GM12878 (cell line): ENCODE results near the gene IRF1. TPM values are rescaled to one million over a fixed set of nuclear protein-coding genes. Genes with fewer than 3 reads are reported as not detected.

Experiments used
- ATAC-seq: fragments of 200-7000 bp; cut with Tn5 transposase; 3 replicates; pipeline ENCODE4 v1.9.1; 2020; ENCODE audit warnings: mild to moderate bottlenecking, moderate library complexity
- BruUV-seq: library from RNA; stranded (reverse); fragments of 400-500 nt; replicated peaks from 2 replicates; lab custom pipeline; 2021; lab: Mats Ljungman, UMichigan
- CTCF ChIA-PET: fragments of 300-600 bp; sonication (Branson Sonifier 250); formaldehyde crosslinking; extraction: SDS; loops from one replicate; lab custom pipeline; 2021; ENCODE audit warnings: inconsistent platforms; lab: Yijun Ruan, JAX
- POLR2A ChIA-PET: fragments of 350-600 bp; formaldehyde crosslinking; extraction: SDS; loops from one replicate; lab custom pipeline; 2021; ENCODE audit warnings: inconsistent platforms; lab: Charles Lee
- RAD21 ChIA-PET: fragments of 300-600 bp; sonication (Branson Sonifier 250); formaldehyde crosslinking; loops from one replicate; lab custom pipeline; 2023; ENCODE audit warnings: antibody characterized with exemption; ENCODE audit not compliant: unreplicated experiment; lab: Charles Lee
- SMC1A ChIA-PET: fragments of 300-600 bp; sonication (Branson Sonifier 250); formaldehyde crosslinking; loops from one replicate; lab custom pipeline; 2023; ENCODE audit not compliant: unreplicated experiment, uncharacterized antibody; lab: Charles Lee
- DNase-seq: peaks from one replicate; pipeline ENCODE4 v3.0.0-alpha.2; 2011; ENCODE audit warnings: low read depth, low spot score
- FAIRE-seq: peaks from 3 replicates; lab custom pipeline; 2011; peaks lifted over from hg19 to GRCh38; lab: Jason Lieb, UNC
- H2AFZ ChIP-seq: 2 replicates; pipeline ENCODE4 v1.6.0; 2011; ENCODE audit warnings: low read depth, low read length, control low read depth; ENCODE audit not compliant: control insufficient read depth
- H3K27ac ChIP-seq: 2 replicates; pipeline ENCODE4 v1.5.1; 2011; ENCODE audit warnings: control low read depth; ENCODE audit not compliant: control insufficient read depth, insufficient read depth
- H3K27me3 ChIP-seq, 2 experiments: replicated peaks in 1 of 2; 2 replicates each; pipeline versions ENCODE4 v1.6.0 to v1.6.1; 2011; ENCODE audit warnings: low read length in 1 of 2; ENCODE audit not compliant: control insufficient read depth in 2 of 2, insufficient read depth in 2 of 2
- H3K36me3 ChIP-seq, 2 experiments: 2 replicates each; pipeline ENCODE4 v1.5.1; 2011; ENCODE audit warnings: low read length in 1 of 2; ENCODE audit not compliant: control insufficient read depth in 2 of 2, insufficient read depth in 2 of 2
- H3K4me1 ChIP-seq: 2 replicates; pipeline ENCODE4 v1.6.1; 2011; ENCODE audit warnings: mild to moderate bottlenecking, low read length, moderate library complexity, mixed read lengths; ENCODE audit not compliant: control insufficient read depth, insufficient read depth
- H3K4me2 ChIP-seq: 2 replicates; pipeline ENCODE4 v1.6.0; 2011; ENCODE audit warnings: control low read depth; ENCODE audit not compliant: control insufficient read depth, insufficient read depth
- H3K4me3 ChIP-seq: fragments of 200-600 bp; sonication (generic); 2 replicates; pipeline ENCODE4 v1.5.1; 2016
- H3K79me2 ChIP-seq: 2 replicates; pipeline ENCODE4 v1.6.0; 2011; ENCODE audit warnings: low read length; ENCODE audit not compliant: control insufficient read depth, insufficient read depth
- H3K9ac ChIP-seq: 2 replicates; pipeline ENCODE4 v1.8.0; 2011; ENCODE audit warnings: low read length, control low read depth, mixed read lengths; ENCODE audit not compliant: control insufficient read depth, insufficient read depth
- H3K9me3 ChIP-seq: replicated peaks from 3 replicates; pipeline ENCODE4 v1.5.1; 2011; ENCODE audit warnings: mild to moderate bottlenecking, low read length; ENCODE audit not compliant: control insufficient read depth, insufficient read depth
- H4K20me1 ChIP-seq: 2 replicates; pipeline ENCODE4 v1.6.0; 2011; ENCODE audit not compliant: control insufficient read depth, insufficient read depth
- EED ChIP-seq: sonication (generic); IDR thresholded peaks from 2 replicates; pipeline ENCODE4 v1.6.1; 2016; ENCODE audit warnings: antibody characterized with exemption, low read depth
- JUND ChIP-seq: IDR thresholded peaks from 2 replicates; pipeline ENCODE4 v1.6.1; 2012; ENCODE audit warnings: low read depth, mild to moderate bottlenecking, low read length, improper control_type of control experiment, moderate library complexity
- PML ChIP-seq: IDR thresholded peaks from 2 replicates; pipeline ENCODE4 v1.6.1; 2012; ENCODE audit warnings: low read length, inconsistent platforms
- POLR2A ChIP-seq: IDR thresholded peaks from 2 replicates; pipeline ENCODE4 v1.6.1; 2011; ENCODE audit warnings: low read depth, mild to moderate bottlenecking, low read length
- POLR2AphosphoS2 ChIP-seq: IDR thresholded peaks from 2 replicates; pipeline ENCODE4 v1.6.1; 2011; ENCODE audit warnings: low read depth, mild to moderate bottlenecking, low read length, improper control_type of control experiment, moderate library complexity
- POLR2AphosphoS5 ChIP-seq: IDR thresholded peaks from 2 replicates; pipeline ENCODE4 v1.6.1; 2011; ENCODE audit warnings: mild to moderate bottlenecking, low read length, inconsistent platforms
- POU2F2 ChIP-seq: IDR thresholded peaks from 3 replicates; pipeline ENCODE4 v1.6.1; 2011; ENCODE audit warnings: low read depth, mild to moderate bottlenecking, low read length, borderline replicate concordance
- RAD21 ChIP-seq: IDR thresholded peaks from 2 replicates; pipeline ENCODE4 v1.6.1; 2011; ENCODE audit warnings: mild to moderate bottlenecking, low read depth, low read length, moderate library complexity; ENCODE audit not compliant: insufficient read depth
- RB1 ChIP-seq: fragments of 450-650 bp; formaldehyde crosslinking; IDR thresholded peaks from 2 replicates; pipeline ENCODE4 v1.6.1; 2017; ENCODE audit warnings: mild to moderate bottlenecking, borderline replicate concordance
- SIN3A ChIP-seq: IDR thresholded peaks from 2 replicates; pipeline ENCODE4 v1.6.1; 2012; ENCODE audit warnings: low read depth, low read length, improper control_type of control experiment
- SPI1 ChIP-seq: IDR thresholded peaks from 2 replicates; pipeline ENCODE4 v1.6.1; 2011; ENCODE audit warnings: low read depth, mild to moderate bottlenecking, low read length, moderate library complexity, borderline replicate concordance; ENCODE audit not compliant: insufficient read depth
- TAF1 ChIP-seq: IDR thresholded peaks from 2 replicates; pipeline ENCODE4 v1.6.1; 2011; ENCODE audit warnings: mild to moderate bottlenecking, low read depth, low read length, borderline replicate concordance
- ZBTB4 ChIP-seq: fragments of 450-650 bp; formaldehyde crosslinking; IDR thresholded peaks from 2 replicates; pipeline ENCODE4 v1.4.0; 2022; ENCODE audit warnings: mild to moderate bottlenecking, moderate library complexity
- WGBS: methylation state at CpG from one replicate; pipeline ENCODE4 v1.1.6; 2016; ENCODE audit warnings: low lambda C conversion rate; ENCODE audit not compliant: insufficient replicate concordance, insufficient coverage; ENCODE audit errors: missing lambda C conversion rate; 5-methylcytosine and 5-hydroxymethylcytosine counted together
- in situ Hi-C: fragments of 300-500 bp; cut with MboI; formaldehyde crosslinking; loops from 9 replicates; pipeline ENCODE4 v1.14.3; 2018; ENCODE audit warnings: mixed read lengths
- intact Hi-C: fragments of 100-400 bp; cut with micrococcal nuclease; formaldehyde crosslinking; loops from one replicate; pipeline ENCODE4 v1.14.2; 2022; ENCODE audit not compliant: unreplicated experiment
- polyA plus RNA-seq, 11 experiments: library from polyadenylated mRNA; depleted of rRNA in 4 of 11; unstranded in 6 of 11; stranded (reverse) in 5 of 11; fragments of >200 nt; fragmentation: Nextera tagmentation in 4 of 11; fragmentation: Illumina TruSeq in 1 of 11; extraction: Ambion mirVana in 4 of 11; extraction: Trizol in 1 of 11; gene quantifications; 1 replicate in 1 of 11; 2 replicates in 10 of 11; pipeline versions ENCODE4 v1.2.1 to v1.2.3, GENCODE V29; 2011 to 2016; ENCODE audit warnings: inconsistent platforms in 2 of 11, missing spikeins in 2 of 11, low read depth in 1 of 11
- total RNA-seq, 4 experiments: library from RNA; depleted of rRNA in 3 of 4; stranded (reverse); fragments of >200 nt in 3 of 4; fragmentation: Illumina TruSeq in 1 of 4; extraction: Trizol in 1 of 4; gene quantifications; 2 replicates each; pipeline versions ENCODE4 v1.2.1 to v1.2.3, GENCODE V29; 2013 to 2021

The IRF1 gene
- total and polyA plus RNA-seq, 10 of the 15 experiments (the other 5 are each of a cell fraction or from before 2014, with no cell fraction given): 6.9 to 68.0 (median 49.6) TPM

- POLR2A ChIA-PET: interaction anchor here (0.8 to 24.5 kb wide), 9 partner anchors 9 to 101 kb away, joined by 3 to 389 read pairs (median 24); no protein-coding TSS in a partner anchor
- CTCF ChIA-PET: interaction anchor here (0.7 to 13.0 kb wide), 21 partner anchors 10 to 377 kb away, joined by 3 to 184 read pairs (median 5); no protein-coding TSS in a partner anchor
- peak; percentile 13 for ATAC-seq
- Histone ChIP-seq H3K4me3 (peak overlapping the region; percentile 98), H2AFZ (no peak overlapping the region), H3K4me1 (peaks cover 43% of the 10 kb centered on the region), H3K36me3 (peaks cover 48 to 54% of the 10 kb centered on the region in 2 experiments), H3K27me3 (no peaks in the 10 kb centered on the region), H4K20me1 (peaks cover 39% of the 10 kb centered on the region), H3K4me2 (peak overlapping the region; percentile 95), H3K9ac (peak overlapping the region; percentile 96), H3K27ac (peak overlapping the region; percentile 97), H3K79me2 (peaks cover 72% of the 10 kb centered on the region), H3K9me3 (no peaks in the 10 kb centered on the region)
- in situ Hi-C loops: no loop called here
- intact Hi-C loops: no loop called here
- WGBS: 45% methylated on average over 3 of the region's 3 CpGs
- DNase-seq: no peak
- SMC1A ChIA-PET: interaction anchor here (1.0 to 8.5 kb wide), 15 partner anchors 7 to 101 kb away, joined by 3 to 123 read pairs (median 13); no protein-coding TSS in a partner anchor
- FAIRE-seq: no peak
- TF ChIP-seq POLR2AphosphoS2 (0 out of 2 replicates have a peak, but pooled peaks have one; percentile 32), EED (0 out of 2 replicates have a peak, but pooled peaks have one; percentile 20), JUND (no peak), POLR2A (peak; percentile 62), RB1 (no peak), ZBTB4 (CRISPR knock-in tag) (no peak), TAF1 (0 out of 2 replicates have a peak, but pooled peaks have one; percentile 29), POLR2AphosphoS5 (peak; percentile 67; the same call in 1 of the 2 replicates), RAD21 (peak; percentile 16; the same call in 1 of the 2 replicates), SPI1 (peak; percentile 98), POU2F2 (peak; percentile 32; the same call in 1 of the 3 replicates), PML (no peak), SIN3A (0 out of 2 replicates have a peak, but pooled peaks have one; percentile 9)
- TSS peak; percentile 58 for BruUV-seq
- RAD21 ChIA-PET: interaction anchor here (1.2 to 27.2 kb wide), 14 partner anchors 9 to 101 kb away, joined by 3 to 453 read pairs (median 31); no protein-coding TSS in a partner anchor
These were observed 2.6 kb downstream of the IRF1 start for GRCh38 chr5:132487841-132488555.
